IMR-90 (cell line): Measurements from ENCODE around the gene SMARCD2. TPM values are rescaled to one million over a fixed set of nuclear protein-coding genes. Genes with fewer than 3 reads are reported as not detected.

Experiments used
- ATAC-seq: fragments of 200-7000 bp; cut with Tn5 transposase; 2 replicates; pipeline ENCODE4 v1.9.1; 2020; ENCODE audit warnings: low read depth, mild to moderate bottlenecking, moderate library complexity
- BruUV-seq: library from RNA; stranded (reverse); fragments of 400-500 nt; replicated peaks from 2 replicates; lab custom pipeline; 2021; lab: Mats Ljungman, UMichigan
- CTCF ChIA-PET: fragments of 300-600 bp; formaldehyde crosslinking; extraction: SDS; loops from one replicate; lab custom pipeline; 2021; ENCODE audit warnings: antibody characterized with exemption; lab: Yijun Ruan, JAX
- POLR2A ChIA-PET: fragments of 300-600 bp; sonication (Branson Sonifier 250); formaldehyde crosslinking; loops from one replicate; lab custom pipeline; 2022; ENCODE audit warnings: antibody characterized with exemption; ENCODE audit not compliant: unreplicated experiment; lab: Charles Lee
- DNase-seq: peaks from one replicate; pipeline ENCODE4 v3.0.0; 2013
- H2AFZ ChIP-seq: replicated peaks from 2 replicates; pipeline ENCODE3; 2013; ENCODE audit warnings: low read length, mild to moderate bottlenecking; ENCODE audit not compliant: poor library complexity
- H2AK5ac ChIP-seq: 2 replicates; pipeline ENCODE4 v1.6.1; 2013; ENCODE audit warnings: low read depth, low read length, inconsistent platforms
- H2AK9ac ChIP-seq: replicated peaks from 2 replicates; pipeline ENCODE3; 2013; ENCODE audit warnings: mild to moderate bottlenecking, low read depth, low read length, moderate library complexity; ENCODE audit not compliant: poor library complexity
- H2BK120ac ChIP-seq: 2 replicates; pipeline ENCODE4 v1.6.1; 2013; ENCODE audit warnings: low read depth, low read length, inconsistent platforms
- H2BK15ac ChIP-seq: 3 replicates; pipeline ENCODE4 v1.6.1; 2013; ENCODE audit warnings: low read depth, low read length, inconsistent platforms
- H2BK20ac ChIP-seq: 2 replicates; pipeline ENCODE4 v1.6.1; 2013; ENCODE audit warnings: low read depth, mild to moderate bottlenecking, inconsistent platforms, low read length, moderate library complexity
- H2BK5ac ChIP-seq: 2 replicates; pipeline ENCODE4 v1.6.1; 2013; ENCODE audit warnings: mild to moderate bottlenecking, low read depth, low read length, inconsistent platforms; ENCODE audit not compliant: poor library complexity, severe bottlenecking
- H3K14ac ChIP-seq: replicated peaks from 2 replicates; pipeline ENCODE4 v1.6.1; 2013; ENCODE audit warnings: low read depth, low read length, inconsistent platforms
- H3K18ac ChIP-seq: 2 replicates; pipeline ENCODE4 v1.6.1; 2013; ENCODE audit warnings: low read depth, low read length, control low read depth
- H3K23ac ChIP-seq: 2 replicates; pipeline ENCODE4 v1.6.1; 2013; ENCODE audit warnings: low read depth, low read length, inconsistent platforms
- H3K27ac ChIP-seq: 2 replicates; pipeline ENCODE4 v1.5.1; 2013; ENCODE audit warnings: mild to moderate bottlenecking, control low read depth, low read length; ENCODE audit not compliant: insufficient read depth
- H3K27me3 ChIP-seq: 2 replicates; pipeline ENCODE4 v1.6.1; 2013; ENCODE audit warnings: low read length; ENCODE audit not compliant: control insufficient read depth, insufficient read depth
- H3K36me3 ChIP-seq: 2 replicates; pipeline ENCODE4 v1.6.1; 2013; ENCODE audit warnings: low read length, mixed read lengths; ENCODE audit not compliant: control insufficient read depth, insufficient read depth
- H3K4ac ChIP-seq: 2 replicates; pipeline ENCODE4 v1.6.1; 2013; ENCODE audit warnings: low read depth, low read length, inconsistent platforms
- H3K4me1 ChIP-seq: 2 replicates; pipeline ENCODE4 v1.6.1; 2013; ENCODE audit warnings: low read length, mixed read lengths; ENCODE audit not compliant: control insufficient read depth, insufficient read depth
- H3K4me2 ChIP-seq: 2 replicates; pipeline ENCODE4 v1.6.1; 2013; ENCODE audit warnings: low read depth, mild to moderate bottlenecking, control low read depth, low read length, moderate library complexity
- H3K4me3 ChIP-seq: 2 replicates; pipeline ENCODE4 v1.5.1; 2013; ENCODE audit warnings: low read depth, mild to moderate bottlenecking, control low read depth, low read length, moderate library complexity; ENCODE audit not compliant: insufficient read depth
- H3K56ac ChIP-seq: 2 replicates; pipeline ENCODE4 v1.6.1; 2013; ENCODE audit warnings: low read length, inconsistent platforms; ENCODE audit not compliant: insufficient read depth; ENCODE audit errors: extremely low read depth
- H3K79me1 ChIP-seq, 2 experiments: 2 replicates each; pipeline ENCODE4 v1.6.1; 2013; ENCODE audit warnings: low read length in 2 of 2, inconsistent platforms in 1 of 2, low read depth in 1 of 2
- H3K9ac ChIP-seq: 2 replicates; pipeline ENCODE4 v1.6.1; 2013; ENCODE audit warnings: low read depth, low read length, control low read depth
- H3K9me1 ChIP-seq: 2 replicates; pipeline ENCODE4 v1.6.1; 2013; ENCODE audit warnings: low read length, inconsistent platforms; ENCODE audit not compliant: insufficient read depth
- H3K9me3 ChIP-seq: 2 replicates; pipeline ENCODE4 v1.6.1; 2013; ENCODE audit warnings: low read length; ENCODE audit not compliant: control insufficient read depth, insufficient read depth
- H4K20me1 ChIP-seq: 2 replicates; pipeline ENCODE4 v1.6.1; 2013; ENCODE audit warnings: low read length, inconsistent platforms; ENCODE audit not compliant: insufficient read depth
- H4K5ac ChIP-seq: 2 replicates; pipeline ENCODE4 v1.6.1; 2013; ENCODE audit warnings: mild to moderate bottlenecking, low read depth, low read length, control low read depth
- H4K8ac ChIP-seq, 2 experiments: 2 replicates each; pipeline ENCODE4 v1.6.1; 2013; ENCODE audit warnings: low read depth in 2 of 2, low read length in 2 of 2, control low read depth in 1 of 2, inconsistent platforms in 1 of 2
- H4K91ac ChIP-seq: 2 replicates; pipeline ENCODE4 v1.6.1; 2013; ENCODE audit warnings: low read depth, low read length, inconsistent platforms; ENCODE audit not compliant: insufficient read depth
- BHLHE40 ChIP-seq: fragments of 150-350 bp; IDR thresholded peaks from 2 replicates; pipeline ENCODE4 v1.6.1; 2016; ENCODE audit warnings: mild to moderate bottlenecking, low read depth, low read length
- CEBPB ChIP-seq: IDR thresholded peaks from 2 replicates; pipeline ENCODE4 v1.6.1; 2012; ENCODE audit warnings: low read depth, low read length, improper control_type of control experiment
- CHD1 ChIP-seq: IDR thresholded peaks from 2 replicates; pipeline ENCODE4 v1.6.1; 2012; ENCODE audit warnings: low read depth, low read length, improper control_type of control experiment
- CTCF ChIP-seq: conservative IDR thresholded peaks from 2 replicates; pipeline ENCODE4 v1.5.1; 2012; ENCODE audit warnings: mild to moderate bottlenecking, low read depth, low read length, improper control_type of control experiment
- ELK1 ChIP-seq: fragments of 150-350 bp; IDR thresholded peaks from 2 replicates; pipeline ENCODE4 v1.6.1; 2016; ENCODE audit warnings: low read depth, mild to moderate bottlenecking, low read length, moderate library complexity, borderline replicate concordance
- FOS ChIP-seq: fragments of 150-350 bp; IDR thresholded peaks from 2 replicates; pipeline ENCODE4 v1.6.1; 2016; ENCODE audit warnings: low read depth, low read length
- MAFK ChIP-seq: IDR thresholded peaks from 2 replicates; pipeline ENCODE4 v1.6.1; 2012; ENCODE audit warnings: low read depth, low read length, improper control_type of control experiment
- MAZ ChIP-seq: IDR thresholded peaks from 2 replicates; pipeline ENCODE4 v1.6.1; 2012; ENCODE audit warnings: low read depth, mild to moderate bottlenecking, low read length, improper control_type of control experiment, moderate library complexity, borderline replicate concordance
- MXI1 ChIP-seq: IDR thresholded peaks from 2 replicates; pipeline ENCODE4 v1.6.1; 2012; ENCODE audit warnings: low read depth, mild to moderate bottlenecking, low read length, moderate library complexity, borderline replicate concordance
- NFE2L2 ChIP-seq: fragments of 150-350 bp; IDR thresholded peaks from 2 replicates; pipeline ENCODE4 v1.6.1; 2016; ENCODE audit warnings: low read depth, mild to moderate bottlenecking, low read length
- POLR2A ChIP-seq: IDR thresholded peaks from 2 replicates; pipeline ENCODE4 v1.6.1; 2012; ENCODE audit warnings: mild to moderate bottlenecking, low read depth, low read length
- RAD21 ChIP-seq: IDR thresholded peaks from 2 replicates; pipeline ENCODE4 v1.6.1; 2012; ENCODE audit warnings: low read length, improper control_type of control experiment
- RCOR1 ChIP-seq: IDR thresholded peaks from 2 replicates; pipeline ENCODE4 v1.6.1; 2012; ENCODE audit warnings: mild to moderate bottlenecking, low read length, improper control_type of control experiment; ENCODE audit not compliant: insufficient replicate concordance
- RFX5 ChIP-seq: IDR thresholded peaks from 2 replicates; pipeline ENCODE4 v1.8.0; 2012; ENCODE audit warnings: low read depth, mild to moderate bottlenecking, low read length, moderate library complexity
- SMC3 ChIP-seq: fragments of 150-350 bp; IDR thresholded peaks from 2 replicates; pipeline ENCODE4 v1.6.1; 2016; ENCODE audit warnings: low read depth, mild to moderate bottlenecking, antibody characterized with exemption, low read length, moderate library complexity
- USF2 ChIP-seq: fragments of 150-350 bp; IDR thresholded peaks from 2 replicates; pipeline ENCODE4 v1.6.1; 2017; ENCODE audit warnings: mild to moderate bottlenecking, antibody characterized with exemption, low read length, low read depth
- WGBS, 2 experiments: methylation state at CpG; one replicate each; pipeline versions ENCODE4 v1.1.5 to v1.1.7; 2013; ENCODE audit warnings: missing lambda C conversion rate in 2 of 2; ENCODE audit not compliant: insufficient read length in 1 of 2; ENCODE audit errors: extremely low coverage in 2 of 2; 5-methylcytosine and 5-hydroxymethylcytosine counted together
- dilution Hi-C: fragments of 300-500 bp; cut with HindIII; formaldehyde crosslinking; loops from one replicate; pipeline ENCODE4 v1.14.3; 2018; ENCODE audit warnings: low sequenced_read_pairs; ENCODE audit not compliant: unreplicated experiment
- in situ Hi-C: fragments of 300-500 bp; cut with MboI; formaldehyde crosslinking; loops from 3 replicates; pipeline ENCODE4 v1.14.3; 2019; ENCODE audit warnings: low sequenced_read_pairs, inconsistent platforms, mixed read lengths
- intact Hi-C: fragments of 100-400 bp; cut with micrococcal nuclease; formaldehyde crosslinking; loops from 2 replicates; pipeline ENCODE4 v1.10.0; 2022
- polyA plus RNA-seq, 3 experiments: library from polyadenylated mRNA; depleted of rRNA; stranded (reverse); fragments of >200 nt; gene quantifications; 2 replicates each; pipeline ENCODE4 v1.2.3, GENCODE V29; 2012; ENCODE audit warnings: low replicate concordance in 1 of 3
- total RNA-seq: library from RNA; depleted of rRNA; stranded (reverse); fragments of >200 nt; gene quantifications from 2 replicates; pipeline ENCODE4 v1.2.3, GENCODE V29; 2012

SMARCD2 gene
- total and polyA plus RNA-seq, 2 of the 4 experiments (the other 2 are of a cell fraction) = 56.9 to 91.2 TPM

- CTCF ChIA-PET = interaction anchor here (0.6 kb wide), 1 partner anchor 403 kb away, joined by 3 read pairs; no protein-coding TSS in a partner anchor
- dilution Hi-C loops = no loop called here
- H3K36me3 ChIP-seq = peaks cover 66% of the 10 kb centered on the region
- peaks cover 43% of the 10 kb centered on the region for H4K20me1 ChIP-seq
- peaks cover 41 to 76% of the 10 kb centered on the region in 2 experiments for H3K79me1 ChIP-seq
- H3K27ac ChIP-seq = no peak overlapping the region
- H3K14ac ChIP-seq = no peak overlapping the region
- H3K9ac ChIP-seq = no peak overlapping the region
- intact Hi-C loops = no loop called here
- no peak overlapping the region for H2BK120ac ChIP-seq
- no peak overlapping the region for H2AK5ac ChIP-seq
- no peak overlapping the region for H3K4me2 ChIP-seq
- no peak overlapping the region for H3K4me3 ChIP-seq
- H2AK9ac ChIP-seq = no peak overlapping the region
- H3K18ac ChIP-seq = no peak overlapping the region
- no TSS peak for BruUV-seq
- H2BK5ac ChIP-seq = no peak overlapping the region
- peak overlapping the region; percentile 93; the same call in 1 of the 2 replicates for H3K23ac ChIP-seq
- peaks cover 1% of the 10 kb centered on the region; the same call in 1 of the 2 replicates for H3K4me1 ChIP-seq
- POLR2A ChIA-PET = interaction anchor here (0.6 kb wide), 1 partner anchor 8 kb away, joined by 3 read pairs; no protein-coding TSS in a partner anchor
- TF ChIP-seq RCOR1 = no peak
- TF ChIP-seq CHD1 = no peak
- TF ChIP-seq USF2 = no peak
- no peak for TF ChIP-seq FOS
- TF ChIP-seq ELK1 = no peak
- TF ChIP-seq CEBPB = no peak
- no peak for TF ChIP-seq SMC3
- TF ChIP-seq MXI1 = no peak
- no peak for TF ChIP-seq BHLHE40
- no peak for TF ChIP-seq MAZ
- TF ChIP-seq POLR2A = no peak
- no peak for TF ChIP-seq RAD21
- no peak for TF ChIP-seq NFE2L2
- no peak for TF ChIP-seq RFX5
- TF ChIP-seq MAFK = no peak
- TF ChIP-seq CTCF = no peak
- H3K27me3 ChIP-seq = no peaks in the 10 kb centered on the region
- H4K91ac ChIP-seq = no peak overlapping the region
- no peak overlapping the region for H3K4ac ChIP-seq
- no peak overlapping the region for H3K56ac ChIP-seq
- no peak for DNase-seq
- 100% methylated on average over 2 of the region's 3 CpGs; no CpG with 5 or more reads in 1 of the 2 experiments for WGBS, 2 experiments
- no peak overlapping the region for H2AFZ ChIP-seq
- H2BK20ac ChIP-seq = no peak overlapping the region
- H4K8ac ChIP-seq = no peak overlapping the region
- in situ Hi-C loops = no loop called here
- no peak overlapping the region for H2BK15ac ChIP-seq
- H4K5ac ChIP-seq = no peak overlapping the region
- ATAC-seq = no peak
- H3K9me3 ChIP-seq = no peaks in the 10 kb centered on the region
- peaks cover 13% of the 10 kb centered on the region for H3K9me1 ChIP-seq
Measured at GRCh38 chr17:63828936-63829335, 13.5 kb downstream of the SMARCD2 start.
